Endothelial cell of umbilical vein (primary cell): ENCODE results near the gene IFT57. TPM values are rescaled to one million over a fixed set of nuclear protein-coding genes. Genes with fewer than 3 reads are reported as not detected.

Experiments used
- BruUV-seq: library from RNA; stranded (reverse); fragments of 400-500 nt; replicated peaks from 2 replicates; lab custom pipeline; 2021; lab: Mats Ljungman, UMichigan
- CTCF ChIA-PET: fragments of 300-600, 350-600 bp; sonication (Branson Sonifier 250); formaldehyde crosslinking; loops from one replicate; lab custom pipeline; 2021; ENCODE audit warnings: antibody characterized with exemption, inconsistent platforms; lab: Charles Lee
- POLR2A ChIA-PET: fragments of 300-600, 350-600 bp; sonication (Branson Sonifier 250); formaldehyde crosslinking; loops from one replicate; lab custom pipeline; 2021; ENCODE audit warnings: antibody characterized with exemption, inconsistent platforms; lab: Charles Lee
- DNase-seq: peaks from one replicate; pipeline ENCODE4 v3.0.0-alpha.2; 2011; ENCODE audit warnings: low read depth, low spot score
- FAIRE-seq: peaks from 2 replicates; lab custom pipeline; 2011; peaks lifted over from hg19 to GRCh38; lab: Jason Lieb, UNC
- H2AFZ ChIP-seq: 2 replicates; pipeline ENCODE4 v1.6.0; 2012; ENCODE audit warnings: low read depth, low read length, control low read depth, inconsistent platforms
- H3K27ac ChIP-seq: 2 replicates; pipeline ENCODE4 v1.5.1; 2011; ENCODE audit warnings: low read depth, mild to moderate bottlenecking, control low read depth, low read length, moderate library complexity; ENCODE audit not compliant: insufficient read depth
- H3K27me3 ChIP-seq, 2 experiments: 2 replicates each; pipeline versions ENCODE4 v1.6.0 to v1.6.1; 2011; ENCODE audit warnings: low read length in 2 of 2, mixed read lengths in 1 of 2; ENCODE audit not compliant: control insufficient read depth in 2 of 2, insufficient read depth in 2 of 2
- H3K36me3 ChIP-seq, 2 experiments: 2 replicates in 1 of 2; 3 replicates in 1 of 2; pipeline ENCODE4 v1.5.1; 2011; ENCODE audit warnings: low read length in 2 of 2, mild to moderate bottlenecking in 1 of 2, moderate library complexity in 1 of 2; ENCODE audit not compliant: control insufficient read depth in 2 of 2, insufficient read depth in 2 of 2; ENCODE audit errors: extremely low read depth in 1 of 2
- H3K4me1 ChIP-seq: 3 replicates; pipeline ENCODE4 v1.5.1; 2011; ENCODE audit warnings: mild to moderate bottlenecking, low read length; ENCODE audit not compliant: control insufficient read depth, insufficient read depth; ENCODE audit errors: extremely low read depth
- H3K4me2 ChIP-seq: 2 replicates; pipeline ENCODE4 v1.6.1; 2011; ENCODE audit warnings: low read length, control low read depth, mixed read lengths; ENCODE audit not compliant: insufficient read depth
- H3K4me3 ChIP-seq, 3 experiments: fragments of 200-600 bp in 1 of 3; sonication (generic), shearing (Covaris generic) in 1 of 3; replicated peaks in 1 of 3; 2 replicates each; pipeline ENCODE4 v1.5.1; 2011 to 2016; ENCODE audit warnings: control low read depth in 3 of 3, low read length in 3 of 3, mild to moderate bottlenecking in 2 of 3, inconsistent platforms in 1 of 3, low read depth in 1 of 3, moderate library complexity in 1 of 3; ENCODE audit not compliant: insufficient read depth in 1 of 3
- H3K79me2 ChIP-seq: 2 replicates; pipeline ENCODE4 v1.6.0; 2012; ENCODE audit warnings: low read length, inconsistent platforms; ENCODE audit not compliant: control insufficient read depth, insufficient read depth
- H3K9ac ChIP-seq: replicated peaks from 2 replicates; pipeline ENCODE3; 2011; ENCODE audit warnings: low read length, control low read depth; ENCODE audit not compliant: insufficient read depth; ENCODE audit errors: extremely low read depth
- H3K9me1 ChIP-seq: replicated peaks from 3 replicates; pipeline ENCODE4 v1.6.0; 2011; ENCODE audit warnings: mild to moderate bottlenecking, low read length; ENCODE audit not compliant: control insufficient read depth, insufficient read depth; ENCODE audit errors: extremely low read depth
- H3K9me3 ChIP-seq: replicated peaks from 2 replicates; pipeline ENCODE4 v1.5.1; 2012; ENCODE audit warnings: low read length, inconsistent platforms; ENCODE audit not compliant: control insufficient read depth, insufficient read depth
- H4K20me1 ChIP-seq: replicated peaks from 2 replicates; pipeline ENCODE3; 2011; ENCODE audit warnings: mild to moderate bottlenecking, low read length; ENCODE audit not compliant: control insufficient read depth, insufficient read depth; ENCODE audit errors: extremely low read depth
- EZH2 ChIP-seq: IDR thresholded peaks from 2 replicates; pipeline ENCODE4 v1.6.1; 2012; ENCODE audit warnings: borderline replicate concordance, low read depth, mild to moderate bottlenecking, moderate library complexity, low read length, inconsistent platforms; ENCODE audit not compliant: severe bottlenecking
- FOS ChIP-seq: IDR thresholded peaks from 2 replicates; pipeline ENCODE4 v1.6.1; 2011; ENCODE audit warnings: mild to moderate bottlenecking, low read length, moderate library complexity, borderline replicate concordance; ENCODE audit not compliant: insufficient read depth
- POLR2A ChIP-seq: IDR thresholded peaks from 2 replicates; pipeline ENCODE4 v1.6.1; 2012; ENCODE audit warnings: low read depth, mild to moderate bottlenecking, control low read depth, low read length
- dilution Hi-C: fragments of 300-500 bp; cut with MboI; formaldehyde crosslinking; loops from one replicate; pipeline ENCODE4 v1.15.0; 2019; ENCODE audit warnings: low sequenced_read_pairs; ENCODE audit not compliant: extremely low pct_ligation_motif_present
- intact Hi-C: fragments of 100-400 bp; cut with micrococcal nuclease; formaldehyde crosslinking; loops from one replicate; pipeline ENCODE4 v1.10.0; 2022
- polyA plus RNA-seq, 4 experiments: library from polyadenylated mRNA; depleted of rRNA in 3 of 4; stranded (reverse) in 3 of 4; unstranded in 1 of 4; fragments of >200 nt; gene quantifications; 2 replicates each; pipeline versions ENCODE4 v1.2.1 to v1.2.3, GENCODE V29; 2011 to 2012; ENCODE audit warnings: missing spikeins in 1 of 4
- total RNA-seq: library from RNA; stranded (reverse); gene quantifications from 2 replicates; pipeline ENCODE4 v1.2.3, GENCODE V29; 2021

IFT57 gene
- total and polyA plus RNA-seq, 2 donors (not counting 3 experiments of a cell fraction or from before 2014, with no cell fraction given) = 15.2 to 25.1 TPM

DNA sequence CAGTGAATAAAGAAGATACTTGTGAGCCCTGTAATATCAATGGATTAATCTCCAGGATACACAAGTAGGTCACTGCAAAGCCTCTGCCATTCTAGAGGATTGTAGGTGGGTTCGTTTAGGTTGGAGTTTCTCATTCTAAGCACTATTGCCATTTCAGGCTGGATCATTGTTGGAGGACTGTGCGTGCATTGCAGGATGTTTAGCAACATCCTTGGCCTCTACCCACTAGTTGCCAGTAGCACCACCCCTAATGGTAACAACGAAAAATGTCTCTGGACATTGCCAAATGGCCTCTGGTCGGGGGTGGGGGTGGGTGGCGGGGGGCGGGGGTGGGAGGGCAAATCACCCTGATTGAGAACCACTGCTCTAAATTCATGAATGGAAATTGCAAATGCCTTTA, 4.9 kb upstream of the IFT57 start:
- peaks cover 0 to 1% of the 10 kb centered on the region in 2 experiments for H3K27me3 ChIP-seq
- CTCF ChIA-PET = no interaction called here
- no peaks in the 10 kb centered on the region for H3K36me3 ChIP-seq
- no peak overlapping the region for H3K27ac ChIP-seq
- H3K9ac ChIP-seq = no peak overlapping the region
- H3K79me2 ChIP-seq = no peaks in the 10 kb centered on the region
- H3K9me1 ChIP-seq = no peaks in the 10 kb centered on the region
- TF ChIP-seq FOS (no peak), POLR2A (no peak)
- no peak overlapping the region for H2AFZ ChIP-seq
- H3K4me1 ChIP-seq = peaks cover 10% of the 10 kb centered on the region
- H3K4me2 ChIP-seq = no peak overlapping the region
- POLR2A ChIA-PET = no interaction called here
- FAIRE-seq = no peak
- no peaks in the 10 kb centered on the region for H3K9me3 ChIP-seq
- DNase-seq = no peak
- intact Hi-C loops (loop anchor here (10.0 kb wide), 1 partner anchor 992 kb away; no protein-coding TSS in a partner anchor), dilution Hi-C loops (no loop called here)
- H4K20me1 ChIP-seq = no peaks in the 10 kb centered on the region
- BruUV-seq = no TSS peak
- H3K4me3 ChIP-seq = no peak overlapping the region

DNA sequence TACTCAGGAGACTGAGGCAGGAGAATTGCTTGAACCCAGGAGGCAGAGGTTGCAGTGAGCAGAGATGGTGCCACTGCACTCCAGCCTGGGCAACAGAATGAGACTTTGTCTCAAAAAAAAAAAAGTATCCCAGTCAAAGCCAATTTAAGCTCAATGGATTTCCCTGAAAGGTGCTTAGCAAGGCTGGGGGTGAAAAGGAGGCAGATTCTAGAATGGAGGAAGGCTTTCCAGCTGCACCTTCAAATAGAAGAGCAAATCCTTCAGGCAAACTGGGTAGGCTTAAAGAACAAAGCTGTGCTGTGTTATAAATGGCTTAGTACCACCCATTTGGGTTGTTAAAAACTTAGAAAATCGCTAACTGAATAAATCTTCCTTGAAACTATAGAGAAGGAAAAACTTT, 3.0 kb upstream of the IFT57 start:
- ChIA-PET CTCF (interaction anchor here (0.7 kb wide), 1 partner anchor 14 kb away, joined by 3 read pairs; no protein-coding TSS in a partner anchor), POLR2A (no interaction called here)
- peaks cover 21% of the 10 kb centered on the region for H3K4me1 ChIP-seq
- no peaks in the 10 kb centered on the region for H3K9me1 ChIP-seq
- H3K79me2 ChIP-seq = peaks cover 3% of the 10 kb centered on the region
- H2AFZ ChIP-seq = no peak overlapping the region
- H3K9ac ChIP-seq = no peak overlapping the region
- no peak overlapping the region for H3K4me3 ChIP-seq
- H3K36me3 ChIP-seq = no peaks in the 10 kb centered on the region
- H3K9me3 ChIP-seq = no peaks in the 10 kb centered on the region
- DNase-seq (no peak), FAIRE-seq (no peak)
- H3K4me2 ChIP-seq = no peak overlapping the region
- dilution Hi-C loops = no loop called here
- TF ChIP-seq EZH2 = no peak
- no peak for TF ChIP-seq FOS
- intact Hi-C loops = loop anchor here (10.0 kb wide), 1 partner anchor 990 kb away; no protein-coding TSS in a partner anchor
- no TSS peak for BruUV-seq
- no peak overlapping the region for H3K27ac ChIP-seq
- no peaks in the 10 kb centered on the region for H4K20me1 ChIP-seq
- H3K27me3 ChIP-seq = peaks cover 0 to 1% of the 10 kb centered on the region in 2 experiments
